Cardiac septum (tissue), 1 donor: ENCODE results near the gene CPPED1. TPM values are rescaled to one million over a fixed set of nuclear protein-coding genes. Genes with fewer than 3 reads are reported as not detected.

Experiments used
- DNase-seq: peaks from one replicate; pipeline ENCODE4 v3.0.0-alpha.2; 2020; ENCODE audit warnings: low spot score
- intact Hi-C: fragments of 100-400 bp; cut with DNase I; formaldehyde crosslinking; loops from one replicate; pipeline ENCODE4 v1.14.0; 2022
- microRNA-seq: library from miRNA; unstranded; fragments of <30 nt; microRNA quantifications from one replicate; pipeline ENCODE4 v1.2.0, GENCODE V29; 2020
- total RNA-seq: library from RNA; stranded (reverse); fragmentation: NEBNext Ultra II Directional; extraction: Animal tissue kit (Norgen Biotek cat#: 25700); gene quantifications from one replicate; pipeline ENCODE4 v1.2.1, GENCODE V29; 2021
- donor health status: DM: no; HTN: no; CAD: no.

CPPED1 gene
- total RNA-seq, 1 donor from 2014 or later: 13.3 TPM

DNA sequence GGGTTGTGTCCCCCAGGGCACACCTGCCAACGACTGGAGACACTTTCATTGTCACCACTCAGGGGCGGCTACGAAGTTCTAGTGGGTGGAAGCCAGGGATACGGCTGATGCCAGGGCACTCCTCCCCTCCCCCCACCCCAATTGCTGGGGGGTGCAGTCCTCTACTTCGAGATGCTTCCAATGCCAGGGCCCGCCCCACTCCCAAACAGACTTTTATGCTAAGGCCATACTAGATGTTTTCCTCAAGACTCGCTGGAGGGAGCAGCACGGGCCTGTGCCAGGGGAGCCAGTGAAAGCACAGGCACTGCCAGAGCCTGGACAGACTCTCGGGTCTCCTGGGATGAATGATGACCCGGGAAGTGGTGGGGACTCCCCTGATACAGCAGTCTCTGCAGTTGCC is 178.0 kb downstream of the CPPED1 start:
- DNase-seq: no peak
- intact Hi-C loops: no loop called here

DNA sequence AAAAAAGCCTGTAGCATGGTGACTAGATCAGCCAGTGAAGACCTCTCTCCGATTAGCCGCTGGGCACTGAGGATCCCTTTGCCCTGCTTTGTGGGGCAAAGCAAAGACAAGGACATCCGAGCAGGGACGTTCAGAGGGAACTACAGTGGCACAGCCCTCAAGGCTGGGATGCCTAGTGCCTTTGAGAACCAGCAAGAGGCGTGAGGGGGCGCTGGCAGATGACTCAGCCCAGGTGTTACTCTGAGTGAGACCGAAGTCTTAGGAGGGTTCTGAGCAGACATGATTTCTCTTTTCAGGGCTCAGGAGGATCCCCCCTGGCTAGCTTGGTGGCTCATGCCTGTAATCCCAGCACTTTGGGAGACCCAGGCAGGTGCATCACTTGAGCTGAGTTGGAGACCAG is 178.6 kb downstream of the CPPED1 start:
- DNase-seq: no peak
- intact Hi-C loops: no loop called here

DNA sequence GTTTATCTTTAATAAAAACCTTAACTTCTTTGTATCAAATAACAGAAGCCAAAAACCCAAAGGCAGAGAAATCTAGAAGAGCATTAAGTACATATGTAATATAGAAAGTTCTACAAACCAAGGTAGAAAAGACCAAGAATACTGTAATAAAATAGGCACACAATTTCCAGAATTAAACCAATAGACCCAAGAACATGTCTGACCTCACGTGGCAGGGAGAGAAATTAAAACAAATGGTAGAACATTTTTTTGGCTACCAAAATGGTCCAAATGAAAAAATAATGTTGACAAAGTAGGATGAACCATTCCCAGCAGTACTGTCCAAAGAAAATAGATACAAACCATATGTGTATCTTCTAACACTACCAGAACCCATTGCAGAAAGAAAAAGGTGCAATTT is 183.5 kb downstream of the CPPED1 start:
- no peak for DNase-seq
- intact Hi-C loops: no loop called here

DNA sequence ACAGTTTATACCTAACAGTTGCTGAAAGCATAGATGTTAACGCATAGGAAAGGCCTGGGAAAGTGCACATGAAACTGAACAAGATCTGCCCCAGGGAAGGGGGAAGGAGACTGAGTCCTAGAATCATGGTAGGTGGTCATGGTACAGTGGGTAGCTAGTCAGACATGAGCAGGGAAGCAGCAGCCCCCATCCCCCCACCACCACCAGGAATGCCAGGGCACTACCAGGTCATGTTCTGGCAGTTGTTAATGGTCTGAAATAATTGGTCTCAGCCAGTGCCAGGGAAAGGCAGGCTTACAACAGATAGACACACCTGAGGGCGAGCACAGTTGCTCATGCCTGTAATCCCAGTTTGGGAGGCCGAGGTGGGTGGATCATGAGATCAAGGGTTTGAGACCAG is 185.2 kb downstream of the CPPED1 start:
- intact Hi-C loops: no loop called here
- no peak for DNase-seq

DNA sequence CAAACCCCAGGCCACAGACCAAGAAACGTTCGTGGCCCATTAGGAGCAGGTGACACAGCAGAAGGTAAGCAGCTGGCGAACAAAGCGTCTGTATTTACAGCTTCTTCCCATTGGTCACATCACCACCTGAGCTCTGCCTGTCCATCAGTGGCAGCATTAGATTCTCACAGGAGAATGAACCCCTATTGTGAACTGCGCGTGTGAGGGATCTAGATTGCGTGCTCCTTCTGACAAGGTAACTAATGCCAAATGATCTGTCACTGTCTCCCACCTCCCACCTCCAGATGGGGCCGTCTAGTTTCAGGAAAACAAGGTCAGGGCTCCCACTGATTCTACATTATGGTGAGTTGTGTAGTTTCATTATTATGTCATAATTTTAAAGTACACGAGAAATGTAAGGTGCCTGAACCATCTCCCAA is 186.3 kb downstream of the CPPED1 start:
- intact Hi-C loops: no loop called here
- DNase-seq: no peak

DNA sequence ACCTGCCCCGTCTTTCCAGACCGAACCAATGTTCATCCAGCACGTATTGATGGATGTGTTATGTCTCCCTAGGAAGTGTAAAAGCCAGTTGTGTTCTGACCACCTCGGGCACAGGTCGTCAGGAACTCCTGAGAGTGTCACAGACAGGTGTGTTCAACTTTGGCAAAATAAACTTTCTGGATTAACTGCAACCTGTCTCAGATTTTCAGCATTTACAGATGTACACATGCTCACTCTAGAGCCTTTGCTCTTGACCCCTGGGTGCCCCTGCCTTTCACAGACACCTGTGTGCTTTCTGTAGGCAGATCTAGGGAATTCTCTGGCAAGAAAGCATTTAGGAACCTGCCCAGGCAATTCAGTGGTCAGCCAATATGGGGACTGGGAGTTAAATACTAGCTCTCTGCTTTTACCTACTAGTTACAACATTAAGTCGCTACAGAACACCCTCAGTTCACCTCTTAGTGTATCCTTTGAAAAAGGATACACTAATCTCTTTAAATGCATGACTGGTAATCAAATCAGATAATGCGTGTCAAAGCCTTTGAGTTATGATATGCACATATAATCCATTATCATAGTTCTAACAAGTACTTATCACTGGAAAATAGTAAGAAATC is 188.9 kb downstream of the CPPED1 start:
- intact Hi-C loops: no loop called here
- DNase-seq: no peak

DNA sequence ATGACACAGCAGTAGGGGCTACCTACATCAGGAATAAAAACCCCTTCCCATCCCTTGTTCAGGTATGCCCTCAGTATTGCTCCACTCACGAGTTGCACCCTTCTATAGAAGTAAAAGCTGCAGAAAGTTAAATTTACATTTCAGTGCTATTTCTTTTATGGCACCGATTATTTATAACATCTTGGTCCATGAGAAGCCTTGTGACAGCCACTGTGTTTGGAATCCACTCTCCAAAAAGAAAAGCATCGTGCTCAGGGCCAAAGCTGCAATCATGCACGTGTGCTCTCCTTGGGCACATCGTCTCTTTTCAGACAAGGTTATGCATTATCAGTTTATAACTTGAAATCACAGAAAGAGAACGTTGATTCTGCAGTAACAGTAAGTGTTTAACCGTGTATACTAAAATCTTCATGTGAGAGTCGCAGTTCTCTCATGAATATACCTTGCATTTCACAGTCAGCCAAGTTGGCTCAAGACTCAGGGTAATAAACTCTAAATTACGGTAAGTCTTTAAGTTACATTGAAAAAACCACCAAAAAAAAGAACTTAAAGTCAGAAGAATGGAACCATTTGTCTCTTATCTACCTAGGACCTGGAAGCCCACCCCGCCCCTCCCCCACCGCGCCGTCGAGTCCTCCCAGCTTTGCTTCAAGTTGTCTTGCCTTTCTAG is 189.6 kb downstream of the CPPED1 start:
- DNase-seq: no peak

DNA sequence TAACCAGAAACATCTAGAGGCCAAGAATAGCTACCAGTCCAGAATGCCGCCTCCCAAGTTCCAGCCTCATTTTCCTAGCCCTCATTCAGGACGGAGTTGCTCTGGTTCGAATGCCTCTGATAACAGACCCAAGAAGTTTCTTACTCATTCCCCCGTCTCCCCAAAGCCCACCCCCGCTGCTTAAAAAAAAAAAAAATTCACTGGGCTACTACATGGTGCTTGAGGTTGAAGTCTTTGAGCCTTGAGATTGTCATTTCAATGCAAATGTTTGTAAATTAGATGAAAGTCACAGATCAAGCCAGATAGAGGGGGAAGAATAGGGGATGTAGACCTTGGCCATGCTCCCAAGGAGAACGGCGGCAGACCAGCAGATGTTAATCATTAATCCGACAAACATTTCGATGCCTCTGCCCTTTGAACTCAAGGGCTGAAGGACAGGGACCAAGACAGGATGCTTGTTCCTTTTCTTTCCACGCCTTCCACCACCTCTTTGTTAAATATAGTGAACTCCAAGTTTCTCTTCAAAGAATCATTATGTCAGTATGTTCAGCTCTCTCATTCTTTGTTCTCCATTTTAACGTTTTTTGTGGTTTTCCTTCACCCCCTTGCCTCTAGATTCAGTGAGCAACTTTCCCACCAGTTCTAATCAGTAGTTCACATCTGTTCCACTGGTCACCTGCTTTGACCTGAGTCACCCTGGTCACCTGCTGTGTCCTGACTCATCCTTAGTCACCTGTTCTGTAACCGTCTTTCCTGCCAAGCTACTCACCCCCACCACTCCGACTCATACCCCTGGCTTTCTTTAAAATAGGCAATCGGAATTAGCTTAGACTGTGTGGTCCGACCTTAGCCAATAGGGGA is 190.3 kb downstream of the CPPED1 start:
- intact Hi-C loops: no loop called here
- DNase-seq: no peak

More for the DNA sequence above, 189.6 kb downstream of the CPPED1 start:
- intact Hi-C loops: no loop called here

DNA sequence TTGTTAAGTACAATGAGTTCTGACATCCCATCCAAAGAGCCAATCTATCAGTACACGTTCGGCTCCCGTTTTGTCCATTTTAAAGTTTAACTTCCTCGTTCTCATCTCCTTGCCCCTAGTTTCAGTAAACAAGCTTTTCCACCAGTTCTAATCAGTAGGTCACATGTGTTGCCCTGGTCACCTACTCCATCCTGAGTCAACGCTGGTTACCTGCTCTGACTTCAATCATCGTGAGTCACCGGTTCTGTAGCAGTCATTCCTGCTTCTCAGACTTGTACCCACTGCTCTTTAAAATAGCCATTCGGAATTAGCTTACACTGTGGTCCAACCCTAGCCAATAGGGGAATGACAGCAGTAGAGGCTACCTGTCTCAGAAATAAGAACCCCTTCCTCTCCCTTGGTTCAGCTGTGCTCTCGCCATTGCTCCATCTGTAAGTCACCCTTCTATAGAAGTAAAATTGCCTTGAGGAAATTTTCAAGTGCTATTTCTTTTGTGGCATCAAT is 191.0 kb downstream of the CPPED1 start:
- DNase-seq: no peak
- intact Hi-C loops: no loop called here

DNA sequence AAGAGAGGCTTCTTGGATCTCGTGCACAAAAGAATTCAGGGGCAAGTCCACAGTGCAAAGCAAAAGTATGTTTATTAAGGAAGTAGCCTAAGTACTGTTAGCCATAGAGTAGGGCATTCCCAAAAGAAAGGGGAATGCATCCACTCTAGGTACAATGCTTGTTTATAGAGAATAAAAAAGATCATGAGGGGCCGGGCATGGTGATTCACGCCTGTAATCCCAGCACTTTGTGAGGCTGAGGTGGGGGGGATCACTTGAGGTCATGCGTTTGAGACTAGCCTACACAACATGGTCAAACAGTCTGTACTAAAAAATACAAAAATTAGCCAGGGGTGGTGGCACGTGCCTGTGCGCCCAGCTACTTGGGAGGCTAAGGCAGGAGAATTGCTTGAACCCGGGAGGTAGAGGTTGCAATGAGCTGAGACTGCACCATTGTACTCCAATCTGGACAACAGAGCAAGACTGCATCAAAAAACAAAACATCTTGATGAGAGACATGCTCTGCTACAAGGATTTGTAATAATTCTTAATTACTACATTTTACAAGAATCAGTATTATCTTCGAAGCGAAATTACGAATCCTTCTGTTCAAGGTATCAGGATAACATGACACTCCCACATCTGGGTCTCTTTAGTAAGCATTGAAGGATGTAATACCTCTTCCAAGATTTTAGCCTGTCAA is 191.6 kb downstream of the CPPED1 start:
- intact Hi-C loops: no loop called here

DNA sequence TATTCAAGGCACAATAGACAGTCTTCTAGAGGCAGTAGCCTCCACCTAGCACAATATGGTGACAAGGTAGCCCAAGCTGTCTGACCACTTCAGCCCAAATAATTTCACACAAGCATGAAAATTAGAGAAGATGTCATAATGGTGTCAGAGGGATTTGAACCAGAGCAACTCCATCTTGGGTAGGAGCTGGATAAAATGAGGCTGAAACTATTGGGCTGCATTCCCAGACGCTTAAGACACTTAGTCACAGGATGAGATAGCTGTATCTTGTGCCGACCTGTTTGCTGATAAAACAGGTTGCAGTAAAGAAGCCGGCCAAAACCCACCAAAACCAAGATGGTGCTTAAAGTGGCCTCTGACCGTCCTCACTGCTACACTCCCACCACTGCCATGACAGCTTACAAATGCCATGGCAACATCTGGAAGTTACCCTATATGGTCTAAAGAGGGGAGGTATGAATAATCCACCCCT is 192.6 kb downstream of the CPPED1 start:
- no peak for DNase-seq

More for the DNA sequence above, 191.6 kb downstream of the CPPED1 start:
- no peak for DNase-seq

DNA sequence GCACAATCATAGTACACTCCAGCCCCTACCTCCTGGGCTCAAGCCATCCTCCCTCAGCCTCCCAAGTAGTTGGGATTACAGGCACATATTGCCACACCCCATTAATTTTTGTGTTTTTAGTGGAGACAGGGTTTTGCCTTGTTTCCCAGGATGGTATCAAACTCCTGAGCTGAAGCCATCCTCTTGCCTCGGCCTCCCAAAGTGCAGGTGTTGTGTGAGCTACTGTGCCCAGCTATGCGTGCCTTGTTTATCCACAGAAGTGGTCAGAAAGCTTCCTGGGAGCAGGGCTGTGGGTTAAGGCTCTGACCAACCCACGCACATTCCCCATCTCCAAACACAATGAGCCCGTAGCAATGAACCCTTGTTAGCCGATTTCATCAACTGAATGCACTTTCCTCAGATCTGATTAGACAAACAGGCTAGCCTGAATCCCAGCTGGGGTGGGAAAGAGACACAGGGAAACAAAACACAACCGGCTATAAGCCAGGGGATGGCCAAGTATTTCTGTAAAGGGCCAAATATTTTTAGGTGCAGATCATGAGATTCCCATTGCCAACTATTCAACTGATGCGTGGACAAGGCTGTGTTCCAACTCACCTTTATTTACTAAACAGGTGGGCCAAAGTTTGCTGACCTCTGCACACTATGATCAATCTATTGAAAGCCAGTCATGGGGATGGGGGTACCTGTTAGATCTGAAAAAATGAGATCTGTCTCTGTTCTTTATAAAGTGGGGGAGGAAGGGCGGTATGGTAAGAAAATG is 193.6 kb downstream of the CPPED1 start:
- intact Hi-C loops: no loop called here
- DNase-seq: no peak

More for the DNA sequence above, 192.6 kb downstream of the CPPED1 start:
- intact Hi-C loops: no loop called here

Small RNA genes within 50 kb of the gene (microRNA-seq; reads per million reads assigned to microRNA genes)
- gene MIR4718: not detected

Other genes starting within 250 kb of the CPPED1 start
- 0.27 TPM for gene SHISA9, start 97.7 kb upstream of the CPPED1 start, total RNA-seq